ENCODE measurements around the gene LTC4S. TPM values are rescaled to one million over a fixed set of nuclear protein-coding genes. Genes with fewer than 3 reads are reported as not detected.
A peak's percentile ranks its signal among the peaks of the same experiment; 100 is the strongest.
"Not testable (repeated sequence)": the region's sequence is repeated elsewhere in the genome, so short reads cannot be mapped to it uniquely, and the experiment has no call there.

LTC4S gene
- total RNA-seq, 2 donors from 2014 or later, result 19.7 to 20.3 TPM

DNA sequence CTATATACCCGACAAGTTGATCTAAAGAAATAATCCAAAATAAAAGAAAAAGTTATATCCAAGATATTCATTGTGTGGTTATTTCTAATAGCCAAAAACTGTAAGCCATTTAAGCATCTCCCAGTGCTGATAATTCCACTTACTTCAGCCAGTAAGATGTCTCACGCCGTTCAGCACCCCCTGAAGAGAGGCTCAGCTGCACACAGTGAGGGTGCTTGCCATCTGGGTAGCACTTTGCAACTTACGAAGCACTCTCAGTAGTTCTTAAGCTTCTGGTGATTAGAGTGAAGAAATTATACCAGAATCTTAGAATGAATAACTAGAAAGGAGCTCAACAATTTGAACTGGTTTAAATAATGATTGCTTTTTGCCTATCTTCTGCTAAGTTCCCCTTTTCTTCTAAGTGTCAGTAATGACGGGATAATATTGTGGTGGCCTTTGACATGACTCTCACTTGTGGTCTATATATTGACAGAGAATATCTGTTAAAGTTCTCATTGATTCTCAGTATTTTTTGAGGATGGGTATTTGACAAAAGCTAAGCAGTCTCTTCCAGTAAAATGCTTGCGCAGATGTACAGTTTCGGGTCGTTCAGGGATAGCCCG, 26.2 kb upstream of the LTC4S start:
- peak; percentile 0 for DNase-seq (ENCODE audit: low spot score)
- intact Hi-C loops (cut with DNase I), result no loop called here

DNA sequence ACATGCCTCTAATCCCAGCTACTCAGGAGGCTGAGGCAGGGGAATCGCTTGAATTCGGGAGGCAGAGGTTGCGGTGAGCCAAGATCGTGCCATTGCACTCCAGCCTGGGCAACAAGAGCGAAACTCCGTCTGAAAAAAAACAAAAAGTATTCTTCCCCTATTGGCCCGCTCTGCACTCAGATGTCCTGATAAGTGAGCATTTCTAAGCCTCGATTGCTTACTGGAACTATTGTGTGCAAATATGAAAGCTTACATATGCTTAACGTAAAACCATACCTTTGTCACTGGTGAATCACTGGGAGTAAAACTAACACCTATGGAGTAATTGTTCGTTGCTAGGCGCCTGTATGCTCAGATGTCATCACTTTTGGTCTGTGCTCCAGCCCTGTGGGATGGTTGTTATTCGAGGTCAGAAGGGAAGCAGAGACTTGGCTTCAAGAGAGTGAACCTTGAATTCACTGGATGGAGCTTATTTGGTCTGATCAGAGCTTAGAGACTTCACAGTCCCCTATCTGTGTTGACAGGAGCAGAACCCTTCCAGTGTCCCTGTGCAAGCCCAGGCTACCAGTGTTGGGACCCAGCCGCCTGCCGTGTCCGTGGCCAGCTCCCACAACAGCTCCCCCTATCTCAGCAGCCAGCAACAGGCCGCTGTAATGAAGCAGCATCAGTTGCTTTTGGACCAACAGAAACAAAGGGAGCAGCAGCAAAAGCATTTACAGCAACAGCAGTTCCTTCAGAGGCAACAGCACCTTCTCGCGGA, 25.3 kb upstream of the LTC4S start:
- intact Hi-C loops (cut with DNase I), result no loop called here

DNA sequence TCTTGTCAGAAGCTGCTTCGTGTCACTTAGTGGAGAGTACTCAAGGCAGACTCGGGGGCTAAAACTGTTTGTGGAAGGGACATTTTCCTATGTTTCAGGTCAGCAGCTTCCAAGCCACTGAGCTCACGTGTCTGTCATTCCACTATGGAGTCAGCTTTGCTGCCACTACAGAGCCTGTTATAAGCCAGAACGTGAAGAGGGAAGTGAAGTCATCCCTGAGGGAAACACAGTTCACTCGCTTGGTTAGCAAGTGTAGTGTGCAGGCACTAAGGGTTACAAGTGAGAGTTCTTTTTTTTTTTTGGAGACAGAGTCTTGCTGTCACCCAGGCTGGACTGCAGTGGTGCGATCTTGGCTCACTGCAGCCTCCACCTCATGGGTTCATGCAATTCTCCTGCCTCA, 24.5 kb upstream of the LTC4S start:
- intact Hi-C loops (cut with DNase I), result no loop called here
- DNase-seq (ENCODE audit: low spot score), result peak; percentile 58

More for the DNA sequence above, 25.3 kb upstream of the LTC4S start:
- peak; percentile 42 for DNase-seq (ENCODE audit: low spot score)

DNA sequence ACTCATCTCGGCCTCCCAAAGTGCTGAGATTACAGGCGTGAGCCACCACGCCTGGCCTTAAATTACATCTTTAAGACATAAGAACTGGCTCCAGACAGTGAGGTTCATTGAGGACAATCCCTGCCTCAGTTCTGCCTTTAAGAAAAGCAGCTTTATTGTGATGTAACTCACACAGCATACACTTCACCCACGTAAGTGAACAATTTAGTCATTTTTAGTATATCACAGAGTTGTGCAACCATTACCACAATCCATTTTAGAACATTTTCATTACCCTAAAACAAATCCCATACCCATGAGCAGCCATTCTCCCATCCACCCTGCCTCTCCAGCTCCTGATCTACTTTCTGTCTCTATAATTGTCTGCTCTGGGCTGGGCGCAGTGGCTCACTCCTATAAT, 24.0 kb upstream of the LTC4S start:
- DNase-seq (ENCODE audit: low spot score), result no peak
- intact Hi-C loops (cut with DNase I), result no loop called here

DNA sequence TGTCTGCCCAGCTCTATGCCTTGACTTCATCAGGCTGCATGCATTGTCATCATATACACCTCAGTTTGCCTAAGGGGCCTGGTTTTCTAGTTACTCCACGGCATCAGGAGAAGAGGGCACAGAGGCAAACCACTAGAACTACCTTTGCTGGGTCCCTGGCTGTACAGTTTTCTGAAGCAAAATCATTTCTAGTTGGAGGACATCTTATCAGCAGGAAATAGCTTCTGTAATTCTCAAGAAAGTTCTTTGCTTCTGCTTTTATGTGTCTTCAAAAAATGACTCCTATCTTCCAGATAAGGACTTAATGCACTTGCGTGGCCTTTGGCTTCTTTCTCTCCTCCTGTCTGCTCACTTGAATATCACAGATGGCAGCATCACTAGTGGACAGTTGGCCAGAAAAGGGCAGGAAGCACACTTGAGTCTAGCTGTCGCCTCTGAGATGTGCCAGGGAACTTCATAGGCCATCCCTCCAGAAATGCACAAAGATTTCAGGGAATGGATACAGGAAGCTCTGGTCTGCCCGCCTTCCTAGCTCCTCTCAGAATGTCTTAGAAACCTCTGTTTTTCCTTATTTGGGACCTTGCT, 22.4 kb upstream of the LTC4S start:
- no peak for DNase-seq (ENCODE audit: low spot score)
- intact Hi-C loops (cut with DNase I), result no loop called here

DNA sequence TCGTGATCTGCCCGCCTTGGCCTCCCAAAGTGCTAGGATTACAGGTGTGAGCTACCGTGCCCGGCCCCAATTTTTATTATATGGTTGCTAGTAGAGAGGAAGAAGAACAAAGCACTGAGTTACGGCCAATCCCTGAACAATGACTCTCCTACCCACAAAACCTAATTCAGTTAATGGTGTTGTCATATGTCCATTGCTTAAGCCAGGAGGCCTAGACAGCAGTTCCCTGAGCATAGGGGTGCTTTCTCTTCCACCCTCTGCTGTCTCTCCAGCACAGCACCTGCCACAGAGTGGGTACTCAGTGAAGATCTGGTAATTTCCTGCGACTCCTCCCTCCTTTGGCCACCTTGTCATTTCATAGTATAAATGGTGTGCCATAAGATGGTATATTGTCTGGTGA, 21.4 kb upstream of the LTC4S start:
- intact Hi-C loops (cut with DNase I), result no loop called here
- peak; percentile 2 for DNase-seq (ENCODE audit: low spot score)

DNA sequence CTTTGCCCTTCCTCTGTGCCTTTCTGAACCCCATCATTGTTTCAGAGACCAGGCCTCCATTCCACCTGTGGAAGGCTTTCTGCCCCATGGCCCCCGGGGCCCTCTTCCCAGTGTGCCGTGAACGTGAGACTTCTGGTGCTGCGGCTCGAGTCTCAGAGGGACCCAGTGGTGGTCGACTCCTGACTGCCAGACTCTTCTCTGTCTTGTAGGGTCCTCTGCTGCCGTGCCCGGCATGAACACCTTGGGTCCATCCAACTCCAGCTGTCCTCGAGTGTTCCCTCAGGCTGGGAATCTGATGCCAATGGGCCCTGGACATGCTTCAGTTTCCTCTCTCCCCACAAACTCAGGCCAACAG, 20.1 kb upstream of the LTC4S start:
- intact Hi-C loops (cut with DNase I), result no loop called here

DNA sequence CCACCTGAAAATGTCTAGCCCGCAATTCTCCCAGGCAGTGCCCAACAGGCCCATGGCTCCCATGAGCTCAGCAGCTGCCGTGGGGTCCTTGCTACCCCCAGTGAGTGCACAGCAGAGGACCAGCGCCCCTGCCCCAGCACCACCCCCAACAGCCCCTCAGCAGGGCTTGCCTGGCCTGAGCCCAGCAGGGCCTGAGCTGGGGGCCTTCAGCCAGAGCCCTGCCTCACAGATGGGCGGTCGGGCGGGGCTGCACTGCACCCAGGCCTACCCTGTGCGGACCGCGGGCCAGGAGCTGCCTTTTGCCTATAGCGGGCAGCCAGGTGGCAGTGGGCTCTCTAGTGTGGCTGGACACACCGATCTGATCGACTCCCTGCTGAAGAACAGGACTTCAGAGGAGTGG, 19.3 kb upstream of the LTC4S start:
- intact Hi-C loops (cut with DNase I), result no loop called here
- peak; percentile 62 for DNase-seq (ENCODE audit: low spot score)

More for the DNA sequence above, 20.1 kb upstream of the LTC4S start:
- DNase-seq (ENCODE audit: low spot score), result peak; percentile 64

DNA sequence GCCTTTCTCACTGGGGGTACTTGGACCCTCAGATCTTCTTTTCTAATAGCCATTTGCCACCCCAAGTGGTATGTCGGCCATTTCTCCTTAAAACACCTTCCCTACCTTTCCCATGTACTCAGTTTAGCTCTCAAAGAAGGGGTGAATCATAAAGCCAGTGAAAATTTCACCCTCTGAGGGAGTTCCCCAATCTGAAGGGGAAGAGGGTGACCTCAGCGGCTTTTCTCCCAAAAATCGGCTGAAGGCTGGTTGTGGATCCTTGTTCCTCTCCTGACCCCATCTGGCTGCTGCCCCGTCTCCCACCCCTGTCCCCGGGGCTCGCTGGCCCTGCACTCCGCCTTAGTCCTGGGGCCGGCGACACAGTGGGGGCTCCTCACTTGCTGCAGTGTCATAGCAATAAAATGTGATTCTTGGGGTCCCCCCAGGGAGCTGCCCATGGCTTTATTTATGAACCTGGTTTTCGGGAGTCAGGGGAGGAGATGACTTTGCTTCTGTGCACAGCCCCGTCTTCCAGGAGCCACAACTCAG, 17.3 kb upstream of the LTC4S start:
- peak; percentile 77 for DNase-seq (ENCODE audit: low spot score)
- intact Hi-C loops (cut with DNase I), result loop anchor here in 1 of 2 donors (5.0 kb wide), 1 partner anchor 354 kb away; no protein-coding TSS in a partner anchor

DNA sequence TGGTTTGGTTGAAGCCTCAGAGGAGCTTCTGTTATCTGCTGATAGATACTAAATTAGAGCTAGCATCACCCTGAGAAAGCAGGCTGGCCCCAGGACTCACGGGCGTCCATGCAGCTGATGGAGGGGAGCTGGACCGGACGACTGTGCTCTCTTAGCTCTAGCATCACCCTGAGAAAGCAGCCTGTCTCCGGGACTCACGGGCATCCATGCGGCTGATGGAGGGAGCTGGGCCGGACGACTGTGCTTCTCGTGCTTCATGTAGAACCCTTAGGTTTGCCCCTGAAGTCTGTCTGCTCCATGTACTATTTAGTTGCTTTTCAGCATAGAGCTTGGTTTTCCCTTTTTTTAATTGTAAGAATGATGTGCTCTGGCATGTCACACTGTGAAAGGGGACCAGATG, 16.3 kb upstream of the LTC4S start:
- intact Hi-C loops (cut with DNase I), result loop anchor here in 1 of 2 donors (5.0 kb wide), 1 partner anchor 355 kb away; no protein-coding TSS in a partner anchor
- DNase-seq (ENCODE audit: low spot score), result peak; percentile 24

DNA sequence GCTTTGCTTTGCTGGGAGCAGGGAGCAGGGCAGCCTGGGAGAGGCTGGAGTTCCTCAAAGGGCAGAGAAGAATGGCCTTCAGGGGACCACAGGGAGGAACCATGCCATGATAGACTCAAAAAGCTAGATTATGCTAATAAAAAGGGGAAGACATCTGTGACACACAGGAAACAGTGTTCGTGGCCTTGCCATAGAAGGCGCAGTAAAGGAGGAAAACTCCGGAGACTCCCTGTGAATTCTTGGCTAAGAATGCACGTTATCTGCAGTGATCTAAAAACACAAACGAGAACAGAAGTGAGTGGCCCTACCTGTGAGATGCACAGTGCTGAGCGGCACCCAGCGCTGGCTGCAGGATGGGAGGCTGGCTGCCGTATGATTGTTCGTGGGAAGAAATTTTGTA, 15.9 kb upstream of the LTC4S start:
- intact Hi-C loops (cut with DNase I), result loop anchor here in 1 of 2 donors (5.0 kb wide), 1 partner anchor 356 kb away; no protein-coding TSS in a partner anchor
- DNase-seq (ENCODE audit: low spot score), result peak; percentile 26

DNA sequence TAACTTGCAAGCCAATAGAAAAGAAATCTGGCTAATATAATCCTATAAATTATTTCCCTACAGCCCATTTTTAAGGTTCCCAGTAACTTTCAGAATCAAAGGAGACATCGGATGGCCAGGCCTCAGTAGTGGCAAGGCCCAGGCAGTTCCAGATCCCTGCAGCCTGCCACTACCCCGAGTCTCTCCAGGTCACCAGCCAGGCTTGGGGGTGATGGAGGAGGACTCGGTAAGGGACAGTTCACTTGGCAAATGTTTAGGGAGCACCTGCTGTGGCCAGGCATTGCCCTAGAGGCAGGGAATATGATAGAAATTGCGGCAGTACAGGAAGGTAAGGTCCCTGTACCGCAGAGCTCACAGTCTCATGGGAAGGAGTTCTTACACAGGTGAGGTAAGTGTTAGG, 15.2 kb upstream of the LTC4S start:
- DNase-seq (ENCODE audit: low spot score), result peak; percentile 50
- intact Hi-C loops (cut with DNase I), result loop anchor here in 1 of 2 donors (5.0 kb wide), 1 partner anchor 356 kb away; no protein-coding TSS in a partner anchor

DNA sequence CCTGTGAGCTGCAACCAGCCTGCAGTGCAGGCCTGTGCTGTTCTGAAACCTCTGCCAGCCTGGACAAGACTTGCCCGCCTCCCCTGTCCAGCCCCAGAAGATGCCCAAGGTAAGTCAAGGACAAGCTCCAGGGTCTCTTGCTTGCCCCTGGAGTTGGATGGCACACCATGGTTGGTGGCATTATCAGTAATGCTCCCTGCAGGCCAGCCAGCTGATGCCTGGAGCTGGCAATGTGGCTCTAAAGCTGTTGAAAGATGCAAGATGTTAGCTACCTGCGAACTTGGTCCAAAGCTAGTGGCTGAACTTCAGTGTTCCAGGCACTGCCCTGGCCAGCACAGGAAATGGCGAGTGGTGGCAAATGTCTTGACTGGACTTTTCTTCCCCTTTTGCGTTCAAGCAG, 14.0 kb upstream of the LTC4S start:
- DNase-seq (ENCODE audit: low spot score), result peak; percentile 48
- intact Hi-C loops (cut with DNase I), result loop anchor here in 1 of 2 donors (5.0 kb wide), 1 partner anchor 358 kb away; no protein-coding TSS in a partner anchor

DNA sequence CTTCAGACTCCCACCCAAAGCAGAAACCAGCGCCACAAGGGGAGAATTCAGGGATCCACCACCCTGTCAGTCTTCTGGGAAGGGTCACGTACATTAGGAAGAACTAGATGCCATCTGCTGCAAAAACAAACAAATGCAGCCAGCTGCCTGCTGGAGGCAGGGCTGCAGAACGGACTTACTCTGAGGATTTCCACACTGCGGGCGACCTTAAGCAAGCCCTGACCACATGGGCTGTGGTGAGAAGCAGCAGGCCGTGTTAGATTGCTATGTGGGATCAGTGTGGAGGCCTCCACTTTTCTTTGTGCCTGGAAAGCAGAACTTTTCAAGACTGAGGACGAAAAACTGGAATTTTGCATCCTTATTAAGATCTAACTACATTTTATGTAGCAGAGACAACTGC, 13.4 kb upstream of the LTC4S start:
- intact Hi-C loops (cut with DNase I), result no loop called here
- no peak for DNase-seq (ENCODE audit: low spot score)

DNA sequence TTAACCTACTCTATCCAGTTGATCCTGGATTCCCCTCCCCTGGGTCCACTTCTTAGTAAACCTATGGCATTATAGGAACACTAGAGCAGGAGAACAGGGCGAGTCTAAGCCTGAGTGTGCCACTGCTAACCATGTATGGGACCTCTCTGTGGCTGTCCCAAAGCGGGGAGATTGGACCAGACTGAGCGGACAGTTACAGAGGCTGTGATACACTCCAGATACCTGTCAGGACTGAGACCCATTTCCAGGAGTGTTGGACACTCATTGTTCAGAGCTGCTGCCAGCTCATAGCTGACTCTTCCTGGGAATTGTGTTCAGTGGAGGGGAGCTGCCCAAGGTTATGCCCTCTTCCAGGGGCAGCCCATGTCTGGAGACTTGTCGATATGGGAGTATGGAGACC, 11.9 kb upstream of the LTC4S start:
- DNase-seq (ENCODE audit: low spot score), result no peak
- intact Hi-C loops (cut with DNase I), result no loop called here

DNA sequence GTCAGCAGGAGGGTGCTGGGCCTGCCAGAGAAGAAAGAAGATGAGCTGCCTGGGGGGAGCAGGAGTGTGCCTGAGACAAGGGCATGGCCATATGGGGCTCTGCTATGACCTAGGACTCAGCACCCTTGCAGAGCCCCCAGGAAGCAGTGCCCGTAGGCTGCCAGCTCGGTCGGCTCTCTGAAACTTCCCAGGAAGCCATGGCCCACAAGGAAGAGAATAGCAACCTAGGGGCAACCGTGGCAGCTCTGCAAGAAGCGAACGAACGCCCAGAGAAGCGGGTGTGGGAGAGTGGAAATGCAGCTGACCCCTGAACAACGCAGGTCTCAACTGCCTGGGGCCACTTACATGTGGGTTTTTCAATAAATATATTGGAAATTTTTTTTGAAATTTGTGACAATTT, 10.7 kb upstream of the LTC4S start:
- intact Hi-C loops (cut with DNase I), result no loop called here
- no peak for DNase-seq (ENCODE audit: low spot score)

DNA sequence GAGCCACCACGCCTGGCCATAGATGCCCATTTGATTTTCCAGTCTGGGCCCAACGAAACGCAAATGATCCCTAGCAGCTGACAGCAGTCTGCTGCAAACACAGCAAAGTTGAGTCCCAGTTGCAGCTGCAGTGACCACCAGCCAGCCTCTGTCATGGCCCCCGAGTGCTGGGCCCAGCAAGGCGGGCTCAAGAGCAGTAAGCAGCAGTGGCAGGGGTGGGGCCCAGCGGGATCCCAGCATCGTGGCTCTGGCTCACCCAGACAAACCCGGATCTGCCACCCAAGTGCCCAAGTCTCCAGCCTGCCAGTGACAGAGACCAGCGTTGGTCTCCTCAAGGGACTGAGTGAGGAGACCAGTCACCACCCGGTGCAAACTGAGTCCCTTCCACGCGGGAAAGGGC, 6.9 kb upstream of the LTC4S start:
- intact Hi-C loops (cut with DNase I), result no loop called here
- DNase-seq (ENCODE audit: low spot score), result peak; percentile 61

DNA sequence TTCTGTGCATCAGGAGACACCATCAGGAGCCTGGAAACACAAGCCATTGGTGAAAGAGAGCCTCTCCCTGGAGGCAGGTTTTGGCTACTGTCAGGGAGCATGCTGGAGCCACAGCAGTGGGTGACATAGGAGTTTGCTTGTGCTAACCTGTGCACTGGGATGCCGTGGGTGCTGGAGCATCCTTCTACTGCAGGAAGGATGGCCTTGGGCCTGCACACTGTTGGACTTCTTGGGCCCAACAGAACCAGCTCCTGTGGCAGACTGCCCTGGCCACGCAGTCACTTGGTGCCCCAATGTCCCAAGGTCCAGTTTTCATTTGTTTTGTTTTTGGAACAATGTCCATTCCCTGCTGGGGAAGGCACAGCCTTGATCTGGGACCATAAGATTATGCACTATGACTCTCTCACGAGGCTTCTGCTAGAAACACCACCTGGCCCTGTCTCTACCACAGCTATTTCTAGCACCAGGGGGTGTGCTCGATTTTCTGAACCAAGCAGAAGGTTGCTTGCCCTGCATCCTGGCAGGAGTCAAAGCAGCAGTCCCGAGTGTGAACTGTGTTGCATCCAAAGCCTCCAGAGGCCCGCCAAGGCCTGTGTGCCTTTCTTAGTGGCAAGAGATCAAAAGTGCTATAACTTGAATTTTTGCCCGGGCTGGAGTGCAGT, 5.5 kb upstream of the LTC4S start:
- DNase-seq (ENCODE audit: low spot score), result peak; percentile 68
- intact Hi-C loops (cut with DNase I), result no loop called here

DNA sequence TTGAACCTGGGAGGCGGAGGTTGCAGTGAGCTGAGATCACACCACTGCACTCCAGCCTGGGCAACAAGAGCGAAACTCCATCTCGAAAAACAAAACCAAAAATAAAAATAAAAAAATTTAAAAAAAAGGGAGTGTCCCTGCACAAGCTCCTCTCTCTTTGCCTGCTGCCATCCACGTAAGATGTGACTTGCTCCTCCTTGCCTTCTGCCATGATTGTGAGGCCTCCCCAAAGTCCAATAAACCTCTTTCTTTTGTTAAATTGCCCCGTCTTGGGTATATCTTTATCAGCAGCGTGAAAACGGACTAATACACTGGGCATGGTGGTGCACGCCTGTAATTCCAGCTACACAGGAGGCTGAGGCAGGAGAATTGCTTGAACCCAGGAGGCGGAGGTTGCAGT, 4.5 kb upstream of the LTC4S start:
- intact Hi-C loops (cut with DNase I); DNase-seq (ENCODE audit: low spot score): not testable (repeated sequence)
